GM12878 (cell line): ENCODE measurements around the gene PTPRM. TPM values are rescaled to one million over a fixed set of nuclear protein-coding genes. Genes with fewer than 3 reads are reported as not detected.

Source experiments
- ATAC-seq: fragments of 200-7000 bp; cut with Tn5 transposase; 3 replicates; pipeline ENCODE4 v1.9.1; 2020; ENCODE audit warnings: mild to moderate bottlenecking, moderate library complexity
- BruUV-seq: library from RNA; stranded (reverse); fragments of 400-500 nt; replicated peaks from 2 replicates; lab custom pipeline; 2021; lab: Mats Ljungman, UMichigan
- CTCF ChIA-PET: fragments of 300-600 bp; sonication (Branson Sonifier 250); formaldehyde crosslinking; extraction: SDS; loops from one replicate; lab custom pipeline; 2021; ENCODE audit warnings: inconsistent platforms; lab: Yijun Ruan, JAX
- POLR2A ChIA-PET: fragments of 350-600 bp; formaldehyde crosslinking; extraction: SDS; loops from one replicate; lab custom pipeline; 2021; ENCODE audit warnings: inconsistent platforms; lab: Charles Lee
- RAD21 ChIA-PET: fragments of 300-600 bp; sonication (Branson Sonifier 250); formaldehyde crosslinking; loops from one replicate; lab custom pipeline; 2023; ENCODE audit warnings: antibody characterized with exemption; ENCODE audit not compliant: unreplicated experiment; lab: Charles Lee
- SMC1A ChIA-PET: fragments of 300-600 bp; sonication (Branson Sonifier 250); formaldehyde crosslinking; loops from one replicate; lab custom pipeline; 2023; ENCODE audit not compliant: unreplicated experiment, uncharacterized antibody; lab: Charles Lee
- DNase-seq: peaks from one replicate; pipeline ENCODE4 v3.0.0-alpha.2; 2011; ENCODE audit warnings: low read depth, low spot score
- FAIRE-seq: peaks from 3 replicates; lab custom pipeline; 2011; peaks lifted over from hg19 to GRCh38; lab: Jason Lieb, UNC
- H2AFZ ChIP-seq: 2 replicates; pipeline ENCODE4 v1.6.0; 2011; ENCODE audit warnings: low read depth, low read length, control low read depth; ENCODE audit not compliant: control insufficient read depth
- H3K27ac ChIP-seq: 2 replicates; pipeline ENCODE4 v1.5.1; 2011; ENCODE audit warnings: control low read depth; ENCODE audit not compliant: control insufficient read depth, insufficient read depth
- H3K27me3 ChIP-seq, 2 experiments: replicated peaks in 1 of 2; 2 replicates each; pipeline versions ENCODE4 v1.6.0 to v1.6.1; 2011; ENCODE audit warnings: low read length in 1 of 2; ENCODE audit not compliant: control insufficient read depth in 2 of 2, insufficient read depth in 2 of 2
- H3K36me3 ChIP-seq, 2 experiments: 2 replicates each; pipeline ENCODE4 v1.5.1; 2011; ENCODE audit warnings: low read length in 1 of 2; ENCODE audit not compliant: control insufficient read depth in 2 of 2, insufficient read depth in 2 of 2
- H3K4me1 ChIP-seq: 2 replicates; pipeline ENCODE4 v1.6.1; 2011; ENCODE audit warnings: mild to moderate bottlenecking, low read length, moderate library complexity, mixed read lengths; ENCODE audit not compliant: control insufficient read depth, insufficient read depth
- H3K4me2 ChIP-seq: 2 replicates; pipeline ENCODE4 v1.6.0; 2011; ENCODE audit warnings: control low read depth; ENCODE audit not compliant: control insufficient read depth, insufficient read depth
- H3K4me3 ChIP-seq: fragments of 200-600 bp; sonication (generic); 2 replicates; pipeline ENCODE4 v1.5.1; 2016
- H3K79me2 ChIP-seq: 2 replicates; pipeline ENCODE4 v1.6.0; 2011; ENCODE audit warnings: low read length; ENCODE audit not compliant: control insufficient read depth, insufficient read depth
- H3K9ac ChIP-seq: 2 replicates; pipeline ENCODE4 v1.8.0; 2011; ENCODE audit warnings: low read length, control low read depth, mixed read lengths; ENCODE audit not compliant: control insufficient read depth, insufficient read depth
- H3K9me3 ChIP-seq: replicated peaks from 3 replicates; pipeline ENCODE4 v1.5.1; 2011; ENCODE audit warnings: mild to moderate bottlenecking, low read length; ENCODE audit not compliant: control insufficient read depth, insufficient read depth
- H4K20me1 ChIP-seq: 2 replicates; pipeline ENCODE4 v1.6.0; 2011; ENCODE audit not compliant: control insufficient read depth, insufficient read depth
- CHD2 ChIP-seq: IDR thresholded peaks from 2 replicates; pipeline ENCODE4 v1.6.1; 2011; ENCODE audit warnings: low read depth, low read length, improper control_type of control experiment, borderline replicate concordance
- EZH2 ChIP-seq: IDR thresholded peaks from 2 replicates; pipeline ENCODE4 v1.6.1; 2012; ENCODE audit warnings: low read depth, mild to moderate bottlenecking, control low read depth, inconsistent platforms, low read length, borderline replicate concordance; ENCODE audit not compliant: control insufficient read depth
- GATAD2B ChIP-seq: fragments of 450-650 bp; conservative IDR thresholded peaks from 2 replicates; pipeline ENCODE4 v1.6.1; 2017; ENCODE audit warnings: low read depth, mild to moderate bottlenecking, moderate library complexity
- HDAC6 ChIP-seq: fragments of 200-600 bp; sonication (generic); IDR thresholded peaks from one replicate; pipeline ENCODE4 v1.8.0; 2017; ENCODE audit warnings: antibody characterized with exemption; ENCODE audit not compliant: unreplicated experiment
- KLF5 ChIP-seq: fragments of 450-650 bp; IDR thresholded peaks from 2 replicates; pipeline ENCODE4 v1.6.1; 2014; ENCODE audit warnings: mild to moderate bottlenecking; ENCODE audit not compliant: partially characterized antibody
- MYC ChIP-seq: IDR thresholded peaks from 2 replicates; pipeline ENCODE4 v1.6.1; 2011; ENCODE audit warnings: mild to moderate bottlenecking, low read length, moderate library complexity, inconsistent platforms; ENCODE audit not compliant: insufficient read depth, insufficient replicate concordance, insufficient read length, severe bottlenecking
- PML ChIP-seq: IDR thresholded peaks from 2 replicates; pipeline ENCODE4 v1.6.1; 2012; ENCODE audit warnings: low read length, inconsistent platforms
- SIN3A ChIP-seq: IDR thresholded peaks from 2 replicates; pipeline ENCODE4 v1.6.1; 2012; ENCODE audit warnings: low read depth, low read length, improper control_type of control experiment
- SPI1 ChIP-seq: IDR thresholded peaks from 2 replicates; pipeline ENCODE4 v1.6.1; 2011; ENCODE audit warnings: low read depth, mild to moderate bottlenecking, low read length, moderate library complexity, borderline replicate concordance; ENCODE audit not compliant: insufficient read depth
- WGBS: methylation state at CpG from one replicate; pipeline ENCODE4 v1.1.6; 2016; ENCODE audit warnings: low lambda C conversion rate; ENCODE audit not compliant: insufficient replicate concordance, insufficient coverage; ENCODE audit errors: missing lambda C conversion rate; 5-methylcytosine and 5-hydroxymethylcytosine counted together
- in situ Hi-C: fragments of 300-500 bp; cut with MboI; formaldehyde crosslinking; loops from 9 replicates; pipeline ENCODE4 v1.14.3; 2018; ENCODE audit warnings: mixed read lengths
- intact Hi-C: fragments of 100-400 bp; cut with micrococcal nuclease; formaldehyde crosslinking; loops from one replicate; pipeline ENCODE4 v1.14.2; 2022; ENCODE audit not compliant: unreplicated experiment
- polyA plus RNA-seq, 11 experiments: library from polyadenylated mRNA; depleted of rRNA in 4 of 11; unstranded in 6 of 11; stranded (reverse) in 5 of 11; fragments of >200 nt; fragmentation: Nextera tagmentation in 4 of 11; fragmentation: Illumina TruSeq in 1 of 11; extraction: Ambion mirVana in 4 of 11; extraction: Trizol in 1 of 11; gene quantifications; 1 replicate in 1 of 11; 2 replicates in 10 of 11; pipeline versions ENCODE4 v1.2.1 to v1.2.3, GENCODE V29; 2011 to 2016; ENCODE audit warnings: inconsistent platforms in 2 of 11, missing spikeins in 2 of 11, low read depth in 1 of 11
- total RNA-seq, 4 experiments: library from RNA; depleted of rRNA in 3 of 4; stranded (reverse); fragments of >200 nt in 3 of 4; fragmentation: Illumina TruSeq in 1 of 4; extraction: Trizol in 1 of 4; gene quantifications; 2 replicates each; pipeline versions ENCODE4 v1.2.1 to v1.2.3, GENCODE V29; 2013 to 2021
- TF ChIP-seq, protein P1 (sequence below): IDR thresholded peaks from 2 replicates; pipeline ENCODE4 v1.6.1; 2012; ENCODE audit warnings: improper control_type of control experiment, low read depth, low read length; ENCODE audit not compliant: insufficient replicate concordance

The PTPRM gene
- total and polyA plus RNA-seq, 10 of the 15 experiments (the other 5 are each of a cell fraction or from before 2014, with no cell fraction given), result 0.07 to 22.6 (median 0.60) TPM

DNA sequence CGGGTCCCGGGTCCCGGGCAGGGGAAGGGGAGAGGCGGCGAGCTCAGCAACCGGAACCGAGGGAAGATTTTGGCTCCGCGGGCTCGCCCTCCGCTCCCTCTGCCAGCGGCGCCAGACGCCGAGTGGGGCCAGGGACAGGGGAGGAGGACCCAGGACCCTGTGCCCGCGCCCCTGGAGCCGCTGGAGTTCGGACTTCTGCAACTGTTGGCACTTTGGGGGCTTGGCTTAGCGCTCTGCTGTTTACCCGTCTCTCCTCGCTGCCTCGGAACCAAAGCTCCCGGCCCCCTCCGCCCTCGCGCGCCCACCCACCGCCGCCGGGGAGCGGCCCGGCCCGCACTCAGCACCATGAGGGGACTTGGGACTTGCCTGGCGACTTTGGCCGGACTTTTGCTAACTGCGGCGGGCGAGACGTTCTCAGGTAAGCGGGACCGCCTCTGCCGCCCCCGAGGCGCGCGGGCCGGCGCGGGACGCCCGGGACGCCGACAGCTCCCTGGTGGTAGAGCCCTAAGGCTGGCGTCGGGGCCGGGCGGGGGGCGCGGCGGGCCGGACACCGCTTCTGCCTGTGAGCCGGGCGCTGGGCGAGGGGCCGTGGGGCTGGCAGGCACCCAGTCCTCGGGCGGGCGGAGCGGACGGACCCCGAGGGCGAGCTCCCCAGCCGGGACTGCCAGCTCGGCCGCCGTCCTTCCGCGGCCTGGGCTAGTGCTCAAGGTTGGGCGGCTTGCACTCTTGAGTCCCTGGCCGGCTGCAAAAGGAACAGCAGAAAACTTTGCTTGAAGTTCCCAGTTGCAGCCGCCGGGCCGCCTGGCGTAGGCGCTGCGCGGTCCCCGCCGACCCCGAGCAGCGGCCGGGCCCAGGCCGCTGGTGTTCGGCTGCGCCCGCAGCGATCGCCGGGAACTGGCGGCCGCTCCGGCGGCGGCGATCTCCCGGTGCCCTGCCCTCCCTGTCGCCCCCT, 634 bp downstream of the PTPRM start:
- POLR2A ChIA-PET, result no interaction called here
- Histone ChIP-seq H3K79me2 (no peaks in the 10 kb centered on the region), H3K4me3 (no peak overlapping the region), H3K27me3 (peaks cover 0 to 12% of the 10 kb centered on the region in 2 experiments; a peak in 3 of 4 replicates), H3K4me1 (no peaks in the 10 kb centered on the region), H3K9ac (no peak overlapping the region), H3K27ac (no peak overlapping the region), H3K9me3 (no peaks in the 10 kb centered on the region; the same call in 2 of the 3 replicates), H2AFZ (no peak overlapping the region), H3K4me2 (no peak overlapping the region), H4K20me1 (no peaks in the 10 kb centered on the region), H3K36me3 (no peaks in the 10 kb centered on the region)
- RAD21 ChIA-PET, result interaction anchor here (1.0 kb wide), 1 partner anchor 9 kb away, joined by 3 read pairs; no protein-coding TSS in a partner anchor
- in situ Hi-C loops, result no loop called here
- CTCF ChIA-PET, result interaction anchor here (0.9 to 1.1 kb wide), 4 partner anchors 9 to 239 kb away, joined by 3 to 4 read pairs (median 3); no protein-coding TSS in a partner anchor
- 44% methylated on average over 31 of the region's 109 CpGs for WGBS
- ATAC-seq (peak; percentile 36), DNase-seq (no peak), FAIRE-seq (no peak)
- no peak for TF ChIP-seq EZH2
- no peak for TF ChIP-seq GATAD2B
- TF ChIP-seq SIN3A, result no peak
- no peak for TF ChIP-seq CHD2
- SMC1A ChIA-PET, result no interaction called here
- intact Hi-C loops, result loop anchor here (2.0 kb wide), 1 partner anchor 347 kb away; no protein-coding TSS in a partner anchor
- BruUV-seq, result no TSS peak

DNA sequence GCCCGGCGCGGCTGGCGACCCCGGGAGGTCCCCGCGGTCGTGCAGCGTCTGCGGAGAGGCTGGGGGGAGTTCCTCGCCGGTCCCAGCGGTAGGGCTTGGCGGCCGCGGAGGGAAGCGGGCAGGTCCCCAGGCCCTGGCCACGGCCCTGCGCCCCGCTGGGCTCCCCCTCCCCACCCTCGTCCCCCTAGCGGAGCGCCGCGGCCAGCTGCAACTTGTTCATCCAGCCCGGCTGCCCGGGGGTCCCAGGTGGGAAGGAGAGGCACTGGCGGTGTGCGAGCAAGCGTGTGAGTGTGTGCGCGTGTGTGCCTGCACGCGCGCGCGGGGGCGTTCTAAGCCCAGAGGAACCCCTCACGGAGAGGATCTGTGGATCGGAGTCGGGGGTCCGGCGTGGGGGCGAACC, 1.3 kb downstream of the PTPRM start:
- BruUV-seq, result no TSS peak
- ChIA-PET POLR2A (no interaction called here), SMC1A (no interaction called here), RAD21 (no interaction called here), CTCF (no interaction called here)
- Histone ChIP-seq H3K27me3 (peaks cover 0 to 12% of the 10 kb centered on the region in 2 experiments; a peak in 3 of 4 replicates), H3K27ac (no peak overlapping the region), H2AFZ (no peak overlapping the region), H3K4me3 (no peak overlapping the region), H3K9ac (no peak overlapping the region), H3K36me3 (no peaks in the 10 kb centered on the region), H3K9me3 (no peaks in the 10 kb centered on the region; the same call in 2 of the 3 replicates), H3K79me2 (no peaks in the 10 kb centered on the region), H3K4me2 (no peak overlapping the region), H3K4me1 (no peaks in the 10 kb centered on the region), H4K20me1 (no peaks in the 10 kb centered on the region)
- ATAC-seq (no peak), DNase-seq (no peak), FAIRE-seq (no peak)
- 34% methylated on average over 30 of the region's 44 CpGs for WGBS
- TF ChIP-seq PML (no peak), SPI1 (no peak), HDAC6 (no peak), KLF5 (no peak), MYC (no peak)
- TF ChIP-seq, protein P1, sequence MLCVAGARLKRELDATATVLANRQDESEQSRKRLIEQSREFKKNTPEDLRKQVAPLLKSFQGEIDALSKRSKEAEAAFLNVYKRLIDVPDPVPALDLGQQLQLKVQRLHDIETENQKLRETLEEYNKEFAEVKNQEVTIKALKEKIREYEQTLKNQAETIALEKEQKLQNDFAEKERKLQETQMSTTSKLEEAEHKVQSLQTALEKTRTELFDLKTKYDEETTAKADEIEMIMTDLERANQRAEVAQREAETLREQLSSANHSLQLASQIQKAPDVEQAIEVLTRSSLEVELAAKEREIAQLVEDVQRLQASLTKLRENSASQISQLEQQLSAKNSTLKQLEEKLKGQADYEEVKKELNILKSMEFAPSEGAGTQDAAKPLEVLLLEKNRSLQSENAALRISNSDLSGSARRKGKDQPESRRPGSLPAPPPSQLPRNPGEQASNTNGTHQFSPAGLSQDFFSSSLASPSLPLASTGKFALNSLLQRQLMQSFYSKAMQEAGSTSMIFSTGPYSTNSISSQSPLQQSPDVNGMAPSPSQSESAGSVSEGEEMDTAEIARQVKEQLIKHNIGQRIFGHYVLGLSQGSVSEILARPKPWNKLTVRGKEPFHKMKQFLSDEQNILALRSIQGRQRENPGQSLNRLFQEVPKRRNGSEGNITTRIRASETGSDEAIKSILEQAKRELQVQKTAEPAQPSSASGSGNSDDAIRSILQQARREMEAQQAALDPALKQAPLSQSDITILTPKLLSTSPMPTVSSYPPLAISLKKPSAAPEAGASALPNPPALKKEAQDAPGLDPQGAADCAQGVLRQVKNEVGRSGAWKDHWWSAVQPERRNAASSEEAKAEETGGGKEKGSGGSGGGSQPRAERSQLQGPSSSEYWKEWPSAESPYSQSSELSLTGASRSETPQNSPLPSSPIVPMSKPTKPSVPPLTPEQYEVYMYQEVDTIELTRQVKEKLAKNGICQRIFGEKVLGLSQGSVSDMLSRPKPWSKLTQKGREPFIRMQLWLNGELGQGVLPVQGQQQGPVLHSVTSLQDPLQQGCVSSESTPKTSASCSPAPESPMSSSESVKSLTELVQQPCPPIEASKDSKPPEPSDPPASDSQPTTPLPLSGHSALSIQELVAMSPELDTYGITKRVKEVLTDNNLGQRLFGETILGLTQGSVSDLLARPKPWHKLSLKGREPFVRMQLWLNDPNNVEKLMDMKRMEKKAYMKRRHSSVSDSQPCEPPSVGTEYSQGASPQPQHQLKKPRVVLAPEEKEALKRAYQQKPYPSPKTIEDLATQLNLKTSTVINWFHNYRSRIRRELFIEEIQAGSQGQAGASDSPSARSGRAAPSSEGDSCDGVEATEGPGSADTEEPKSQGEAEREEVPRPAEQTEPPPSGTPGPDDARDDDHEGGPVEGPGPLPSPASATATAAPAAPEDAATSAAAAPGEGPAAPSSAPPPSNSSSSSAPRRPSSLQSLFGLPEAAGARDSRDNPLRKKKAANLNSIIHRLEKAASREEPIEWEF, result no peak
- intact Hi-C loops (no loop called here), in situ Hi-C loops (no loop called here)
